IPS DF 6.9 (cell line): ENCODE results near the gene THOC1.

Experiments used
- DNase-seq: peaks from one replicate; pipeline ENCODE4 v3.0.0-alpha.2; 2013; ENCODE audit warnings: low read depth, low spot score
- H3K27ac ChIP-seq: one replicate; pipeline ENCODE4 v1.5.1; 2013; ENCODE audit warnings: low read length, control low read depth
- H3K27me3 ChIP-seq: 2 replicates; pipeline ENCODE4 v1.6.1; 2013; ENCODE audit warnings: mild to moderate bottlenecking, low read length; ENCODE audit not compliant: control insufficient read depth, insufficient read depth
- H3K36me3 ChIP-seq: 2 replicates; pipeline ENCODE4 v1.6.1; 2013; ENCODE audit warnings: low read length; ENCODE audit not compliant: control insufficient read depth, insufficient read depth
- H3K4me1 ChIP-seq: 2 replicates; pipeline ENCODE4 v1.6.1; 2013; ENCODE audit warnings: low read length; ENCODE audit not compliant: control insufficient read depth, insufficient read depth
- H3K4me3 ChIP-seq: 2 replicates; pipeline ENCODE4 v1.5.1; 2013; ENCODE audit warnings: mild to moderate bottlenecking, low read length
- H3K9me3 ChIP-seq: 2 replicates; pipeline ENCODE4 v1.6.1; 2013; ENCODE audit warnings: low read length, inconsistent platforms; ENCODE audit not compliant: control insufficient read depth, insufficient read depth
- WGBS: extraction: QIAGEN DNeasy Blood & Tissue Kit; methylation state at CpG from one replicate; pipeline ENCODE4 v1.1.7; 2013; ENCODE audit warnings: mixed read lengths, missing lambda C conversion rate; ENCODE audit not compliant: insufficient read length, insufficient coverage; 5-methylcytosine and 5-hydroxymethylcytosine counted together

The THOC1 gene

DNA sequence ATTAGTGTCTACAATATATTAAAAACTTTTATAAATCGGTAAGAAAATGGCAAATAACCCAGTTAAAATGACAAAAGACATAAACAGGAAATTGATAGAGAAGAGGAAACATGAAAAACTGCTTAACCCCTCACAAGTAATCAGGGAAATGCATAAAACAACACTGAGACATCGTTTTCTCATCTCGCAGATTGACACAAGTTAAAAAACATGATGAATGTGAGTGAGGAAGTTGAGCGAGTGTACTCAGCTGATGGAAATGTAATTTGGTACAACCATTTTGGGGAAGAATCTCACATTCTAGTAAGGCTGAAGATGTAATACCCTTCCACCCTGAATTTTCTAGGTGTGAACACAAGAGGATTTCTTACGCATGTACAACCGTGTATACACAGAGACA lies 18.0 kb upstream of the THOC1 start:
- Histone ChIP-seq H3K9me3 (no peaks in the 10 kb centered on the region), H3K27ac (no peak overlapping the region), H3K4me3 (no peak overlapping the region), H3K4me1 (no peaks in the 10 kb centered on the region), H3K27me3 (no peaks in the 10 kb centered on the region), H3K36me3 (no peaks in the 10 kb centered on the region)
- no CpG with 5 or more reads among the region's 6 CpGs for WGBS
- DNase-seq = no peak

DNA sequence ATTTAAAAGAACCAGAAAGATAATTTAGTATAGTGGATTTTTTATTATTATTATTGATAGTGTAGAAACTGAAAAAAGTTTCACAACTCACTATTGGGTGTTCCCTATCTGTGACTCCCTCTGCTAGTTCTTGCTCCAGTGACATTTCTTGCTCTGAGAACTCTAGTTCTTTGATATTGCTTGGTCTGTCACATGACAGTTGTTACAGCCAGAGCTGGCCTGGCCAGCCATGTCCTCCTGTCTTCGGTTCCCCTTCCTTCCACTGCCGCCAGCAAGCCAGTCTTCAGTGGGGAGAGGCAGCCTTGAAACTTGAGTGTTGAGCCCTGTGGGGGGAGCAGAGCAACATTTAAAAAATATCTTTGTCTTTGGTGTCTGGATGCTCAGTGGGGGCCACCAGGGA lies 7.6 kb upstream of the THOC1 start:
- no peak for DNase-seq
- no peak overlapping the region for H3K4me3 ChIP-seq
- no peaks in the 10 kb centered on the region for H3K9me3 ChIP-seq
- H3K4me1 ChIP-seq = no peaks in the 10 kb centered on the region
- no peak overlapping the region for H3K27ac ChIP-seq
- WGBS = no CpG with 5 or more reads among the region's 2 CpGs
- H3K27me3 ChIP-seq = no peaks in the 10 kb centered on the region
- H3K36me3 ChIP-seq = no peaks in the 10 kb centered on the region

DNA sequence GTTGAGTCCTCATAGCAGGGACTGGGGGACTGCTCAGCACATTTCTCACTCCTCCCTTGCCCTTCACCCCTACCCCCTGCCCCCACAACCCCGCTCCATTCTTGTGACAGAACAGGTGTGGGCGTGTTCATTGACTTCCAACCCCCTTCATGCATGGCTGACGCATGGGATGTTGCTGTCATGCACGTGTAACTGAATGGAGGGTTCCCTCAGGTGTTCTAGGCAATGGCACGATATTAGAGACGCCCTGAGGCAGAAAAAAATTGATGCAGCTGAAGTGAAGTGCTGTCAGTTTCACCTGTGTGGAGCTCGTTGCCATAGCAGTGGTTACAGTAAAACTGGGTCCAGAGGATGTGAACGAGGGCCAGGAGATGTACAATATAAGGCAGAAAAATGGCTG lies 6.5 kb upstream of the THOC1 start:
- no peak overlapping the region for H3K4me3 ChIP-seq
- no peaks in the 10 kb centered on the region for H3K27me3 ChIP-seq
- H3K36me3 ChIP-seq = no peaks in the 10 kb centered on the region
- H3K27ac ChIP-seq = no peak overlapping the region
- H3K9me3 ChIP-seq = no peaks in the 10 kb centered on the region
- H3K4me1 ChIP-seq = no peaks in the 10 kb centered on the region; the same call in 1 of the 2 replicates
- no peak for DNase-seq
- WGBS = no CpG with 5 or more reads among the region's 8 CpGs

DNA sequence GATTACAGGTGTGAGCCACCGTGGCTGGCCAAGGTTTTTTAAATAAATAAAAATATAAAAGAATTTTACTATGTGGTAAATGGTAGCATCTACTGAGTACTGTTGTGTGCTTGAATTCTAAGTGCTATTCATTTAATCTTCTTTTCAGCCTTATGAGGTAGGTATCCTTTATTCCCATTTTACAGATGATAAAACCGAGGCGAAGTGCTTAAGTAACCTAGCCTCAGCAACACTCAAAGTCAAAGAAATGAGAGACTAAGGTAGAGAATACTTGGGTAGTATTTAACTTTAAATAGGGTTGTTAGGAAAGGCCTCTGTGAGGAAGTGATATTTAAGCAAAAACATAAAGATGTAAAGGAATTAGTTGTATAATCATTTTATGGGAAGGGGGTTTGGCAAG lies 5.7 kb upstream of the THOC1 start:
- no peaks in the 10 kb centered on the region for H3K27me3 ChIP-seq
- H3K27ac ChIP-seq = no peak overlapping the region
- WGBS = no CpG with 5 or more reads among the region's 3 CpGs
- H3K9me3 ChIP-seq = no peaks in the 10 kb centered on the region
- no peak overlapping the region for H3K4me3 ChIP-seq
- no peak for DNase-seq
- H3K4me1 ChIP-seq = no peaks in the 10 kb centered on the region; the same call in 1 of the 2 replicates
- H3K36me3 ChIP-seq = no peaks in the 10 kb centered on the region

DNA sequence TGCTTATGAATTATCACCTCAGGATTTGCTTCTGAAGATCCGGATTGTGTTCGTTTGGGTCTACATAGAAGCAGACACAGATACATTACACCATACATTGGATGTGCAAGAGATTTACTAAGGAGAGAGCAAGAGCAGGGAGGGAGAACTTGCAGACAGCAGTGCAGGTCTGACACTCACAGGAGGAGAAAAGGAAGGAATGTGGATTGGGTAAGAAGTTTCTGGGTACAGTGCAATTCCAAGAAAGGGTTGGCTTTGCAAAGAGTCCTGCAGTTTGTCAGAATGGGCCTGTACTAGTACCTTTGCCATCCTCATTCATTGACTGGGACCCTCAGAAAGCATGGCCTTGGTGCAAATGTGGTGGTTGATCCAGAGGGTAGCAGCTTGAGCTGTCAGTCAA lies 4.8 kb upstream of the THOC1 start:
- no peak for DNase-seq
- Histone ChIP-seq H3K9me3 (no peaks in the 10 kb centered on the region), H3K27me3 (no peaks in the 10 kb centered on the region), H3K36me3 (no peaks in the 10 kb centered on the region), H3K4me3 (no peak overlapping the region), H3K4me1 (no peaks in the 10 kb centered on the region; the same call in 1 of the 2 replicates), H3K27ac (no peak overlapping the region)
- no CpG with 5 or more reads among the region's 2 CpGs for WGBS

- Histone ChIP-seq H3K4me3 (no peak overlapping the region), H3K27me3 (no peaks in the 10 kb centered on the region), H3K27ac (no peak overlapping the region), H3K9me3 (no peaks in the 10 kb centered on the region), H3K36me3 (no peaks in the 10 kb centered on the region; the same call in 1 of the 2 replicates), H3K4me1 (no peaks in the 10 kb centered on the region; the same call in 1 of the 2 replicates)
- WGBS = no CpG with 5 or more reads among the region's 6 CpGs
- no peak for DNase-seq
Measured at GRCh38 chr18:269480-270095, 1.7 kb upstream of the THOC1 start.

DNA sequence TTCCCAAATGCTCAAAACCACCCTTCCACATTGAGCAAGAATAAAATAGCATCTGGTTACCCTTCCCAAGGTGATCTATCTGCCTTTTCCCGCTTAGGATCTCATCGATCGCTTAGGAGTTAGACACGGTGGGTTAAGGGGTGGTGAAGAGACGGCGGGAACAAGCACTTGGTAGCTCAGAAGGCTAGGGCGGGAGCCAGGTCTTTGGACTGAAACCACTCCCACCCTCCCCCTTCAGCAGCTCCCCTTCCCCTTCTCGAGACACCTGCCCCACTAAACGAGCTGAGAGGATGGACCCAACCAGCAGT lies 513 bp downstream of the THOC1 start:
- peak overlapping the region; percentile 87; the same call in 1 of the 2 replicates for H3K4me3 ChIP-seq
- no peak overlapping the region for H3K27ac ChIP-seq
- no CpG with 5 or more reads among the region's 9 CpGs for WGBS
- H3K4me1 ChIP-seq = no peaks in the 10 kb centered on the region; the same call in 1 of the 2 replicates
- peaks cover 5% of the 10 kb centered on the region; the same call in 1 of the 2 replicates for H3K36me3 ChIP-seq
- no peaks in the 10 kb centered on the region for H3K27me3 ChIP-seq
- DNase-seq = no peak
- H3K9me3 ChIP-seq = no peaks in the 10 kb centered on the region

DNA sequence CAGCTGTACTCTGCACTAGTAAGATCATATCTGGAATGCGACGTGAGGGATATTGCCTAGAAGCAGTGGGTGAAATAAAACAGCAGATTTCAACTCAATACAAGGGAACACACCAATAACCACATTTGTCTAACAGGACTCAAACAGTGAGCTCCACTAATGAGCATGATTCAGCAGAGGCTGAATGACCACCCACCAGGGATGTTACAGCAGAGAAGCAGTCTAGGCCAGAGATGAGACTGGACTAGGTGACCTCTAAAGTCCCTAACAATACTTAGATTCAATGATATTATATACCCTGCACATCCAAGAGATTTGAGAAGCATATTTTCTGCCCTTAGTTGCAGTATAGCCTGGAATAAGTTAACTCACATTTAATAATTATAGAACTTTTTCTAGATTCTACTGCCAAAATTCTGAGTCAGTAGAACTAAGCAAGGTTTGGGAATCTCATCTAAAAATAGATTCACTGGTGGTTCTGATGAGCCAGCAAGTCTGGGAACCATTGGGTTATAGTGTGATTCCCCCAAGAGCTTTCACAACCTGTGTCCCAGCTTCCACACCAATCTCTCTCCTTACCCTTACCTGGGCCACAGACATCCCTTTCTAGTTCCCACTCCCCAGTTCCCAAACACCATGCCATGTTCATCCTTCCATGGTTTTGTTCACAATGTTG lies 6.3 kb downstream of the THOC1 start:
- H3K9me3 ChIP-seq = no peaks in the 10 kb centered on the region
- no peak for DNase-seq
- no CpG with 5 or more reads among the region's 2 CpGs for WGBS
- peaks cover 7% of the 10 kb centered on the region; the same call in 1 of the 2 replicates for H3K36me3 ChIP-seq
- H3K27ac ChIP-seq = no peak overlapping the region
- H3K4me3 ChIP-seq = no peak overlapping the region
- H3K4me1 ChIP-seq = no peaks in the 10 kb centered on the region
- no peaks in the 10 kb centered on the region for H3K27me3 ChIP-seq

GRCh38 chr18:260547-260946 lies 7.3 kb downstream of the THOC1 start:
- Histone ChIP-seq H3K27me3 (no peaks in the 10 kb centered on the region), H3K27ac (no peak overlapping the region), H3K4me3 (no peak overlapping the region), H3K4me1 (no peaks in the 10 kb centered on the region), H3K36me3 (peaks cover 7% of the 10 kb centered on the region; the same call in 1 of the 2 replicates), H3K9me3 (no peaks in the 10 kb centered on the region)
- DNase-seq = no peak
- no CpG with 5 or more reads among the region's 2 CpGs for WGBS

DNA sequence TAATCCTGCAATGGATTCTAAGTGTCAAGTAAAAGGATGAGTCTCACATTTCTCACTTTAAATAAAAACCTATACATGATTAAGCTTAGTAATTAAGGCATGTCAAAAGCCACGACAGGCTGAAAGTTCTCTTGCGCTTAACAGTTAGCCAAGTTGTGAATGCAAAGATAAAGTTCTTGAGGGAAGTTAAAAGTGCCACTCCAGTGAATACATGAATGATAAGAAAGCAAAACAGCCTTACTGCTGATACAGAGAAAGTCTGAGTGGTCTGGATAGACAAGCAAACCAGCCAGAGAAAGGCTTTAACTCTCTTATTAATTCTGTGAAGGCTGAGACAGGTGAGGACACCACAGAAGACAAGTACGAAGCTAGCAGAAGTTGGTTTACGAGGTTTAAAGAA lies 12.7 kb downstream of the THOC1 start:
- H3K36me3 ChIP-seq = peaks cover 12% of the 10 kb centered on the region; the same call in 1 of the 2 replicates

DNA sequence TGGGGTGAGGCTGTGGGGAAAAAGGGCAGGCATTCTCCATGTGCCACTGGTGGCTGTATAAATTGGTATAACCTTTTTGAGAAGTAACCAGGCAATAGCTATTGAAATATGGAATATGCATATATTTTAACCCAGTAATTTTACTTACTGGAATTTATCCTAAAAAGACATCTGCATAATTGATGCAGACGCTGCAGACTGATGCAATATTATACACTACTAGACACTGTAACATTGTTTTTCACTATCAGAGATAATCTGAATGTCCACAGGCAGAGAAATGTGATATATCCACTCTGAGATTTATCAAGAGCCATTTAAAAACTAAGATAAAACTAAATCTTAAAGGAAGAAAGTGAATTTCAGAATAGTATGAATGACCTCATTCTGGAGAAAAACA lies 14.7 kb downstream of the THOC1 start:
- no CpG with 5 or more reads among the region's 1 CpG for WGBS
- H3K4me1 ChIP-seq = no peaks in the 10 kb centered on the region
- H3K4me3 ChIP-seq = no peak overlapping the region
- peaks cover 12% of the 10 kb centered on the region; the same call in 1 of the 2 replicates for H3K36me3 ChIP-seq
- DNase-seq = no peak
- no peaks in the 10 kb centered on the region for H3K9me3 ChIP-seq
- H3K27me3 ChIP-seq = no peaks in the 10 kb centered on the region
- no peak overlapping the region for H3K27ac ChIP-seq

More for the DNA sequence above, 12.7 kb downstream of the THOC1 start:
- Histone ChIP-seq H3K27me3 (no peaks in the 10 kb centered on the region), H3K4me1 (no peaks in the 10 kb centered on the region), H3K4me3 (no peak overlapping the region), H3K27ac (no peak overlapping the region), H3K9me3 (no peaks in the 10 kb centered on the region)
- no CpG with 5 or more reads among the region's 4 CpGs for WGBS
- DNase-seq = no peak
